CD4-positive, alpha-beta T cell (primary cell): ENCODE measurements around the gene PKN2. TPM values are rescaled to one million over a fixed set of nuclear protein-coding genes. Genes with fewer than 3 reads are reported as not detected.
"Not testable (repeated sequence)": the region's sequence is repeated elsewhere in the genome, so short reads cannot be mapped to it uniquely, and the experiment has no call there.

Experiments used
- ATAC-seq: fragments of 200-7000 bp; cut with Tn5 transposase; one replicate; pipeline ENCODE4 v1.10.0; 2022; ENCODE audit warnings: mild to moderate bottlenecking; ENCODE audit not compliant: poor library complexity
- CTCF ChIA-PET: fragments of 350-600 bp; sonication (Branson Sonifier 250); formaldehyde crosslinking; loops from one replicate; lab custom pipeline; 2021; ENCODE audit warnings: antibody characterized with exemption, inconsistent platforms; lab: Charles Lee
- POLR2A ChIA-PET: fragments of 350-600 bp; sonication (Branson Sonifier 250); formaldehyde crosslinking; loops from one replicate; lab custom pipeline; 2021; ENCODE audit warnings: antibody characterized with exemption, inconsistent platforms; lab: Charles Lee
- DNase-seq, 14 experiments: peaks; one replicate each; pipeline ENCODE4 v3.0.0-alpha.2; 2013 to 2020; ENCODE audit warnings: mixed read lengths in 2 of 14
- H3K27ac ChIP-seq, 2 donors: one replicate each; pipeline versions ENCODE4 v1.5.1 to v1.7.0; 2013; ENCODE audit warnings: low read length in 2 of 2, low read depth in 1 of 2, mild to moderate bottlenecking in 1 of 2
- H3K27me3 ChIP-seq, 2 experiments: 1 replicate in 1 of 2; 2 replicates in 1 of 2; pipeline versions ENCODE4 v1.6.1 to v1.7.0; 2013; ENCODE audit warnings: low read length in 2 of 2, control low read depth in 1 of 2, mild to moderate bottlenecking in 1 of 2, moderate library complexity in 1 of 2; ENCODE audit not compliant: insufficient read depth in 2 of 2, control insufficient read depth in 1 of 2
- H3K36me3 ChIP-seq: one replicate; pipeline ENCODE4 v1.6.1; 2013; ENCODE audit warnings: low read length, control low read depth; ENCODE audit not compliant: insufficient read depth
- H3K4me1 ChIP-seq: one replicate; pipeline ENCODE4 v1.6.1; 2013; ENCODE audit warnings: low read length, control low read depth; ENCODE audit not compliant: insufficient read depth
- H3K4me3 ChIP-seq: one replicate; pipeline ENCODE4 v1.5.1; 2013; ENCODE audit warnings: mild to moderate bottlenecking, low read length, moderate library complexity
- H3K9me3 ChIP-seq, 2 experiments: 1 replicate in 1 of 2; 2 replicates in 1 of 2; pipeline versions ENCODE4 v1.6.1 to v1.7.0; 2013; ENCODE audit warnings: low read length in 2 of 2, mild to moderate bottlenecking in 2 of 2, control low read depth in 1 of 2, moderate library complexity in 1 of 2; ENCODE audit not compliant: control insufficient read depth in 1 of 2, insufficient read depth in 1 of 2
- H3K27ac Mint-ChIP-seq: one replicate; pipeline ENCODE4 v1.8.0; 2020; ENCODE audit warnings: mixed read lengths
- H3K27me3 Mint-ChIP-seq: one replicate; pipeline ENCODE4 v1.8.0; 2021; ENCODE audit warnings: mixed read lengths
- H3K36me3 Mint-ChIP-seq: one replicate; pipeline ENCODE4 v1.8.0; 2021; ENCODE audit warnings: low read depth, mixed read lengths
- H3K4me1 Mint-ChIP-seq: one replicate; pipeline ENCODE4 v1.8.0; 2021; ENCODE audit warnings: low read depth, mixed read lengths
- H3K4me3 Mint-ChIP-seq: one replicate; pipeline ENCODE4 v1.8.0; 2020; ENCODE audit warnings: mild to moderate bottlenecking, mixed read lengths
- H3K9me3 Mint-ChIP-seq: one replicate; pipeline ENCODE4 v1.8.0; 2020; ENCODE audit warnings: mixed read lengths
- intact Hi-C, 2 experiments: fragments of 100-400 bp; cut with DNase I in 1 of 2; cut with micrococcal nuclease in 1 of 2; formaldehyde crosslinking; loops; one replicate each; pipeline versions ENCODE4 v1.15.1 to v1.9.0; 2023 to 2025; cut with DNase I, micrococcal nuclease
- total RNA-seq, 174 experiments: library from RNA in 2 of 174; stranded (reverse) in 2 of 174; gene quantifications; one replicate each; pipeline ENCODE4 v1.2.3 and lab custom pipeline; 2021 to 2026
- TF ChIP-seq, protein P1 (sequence below): fragments of 200-600 bp; IDR thresholded peaks from one replicate; pipeline ENCODE4 v1.8.0; 2022; ENCODE audit warnings: antibody characterized with exemption, mild to moderate bottlenecking

Gene PKN2
- total RNA-seq, 2 experiments from 2014 or later = 38.8 to 41.4 TPM

DNA sequence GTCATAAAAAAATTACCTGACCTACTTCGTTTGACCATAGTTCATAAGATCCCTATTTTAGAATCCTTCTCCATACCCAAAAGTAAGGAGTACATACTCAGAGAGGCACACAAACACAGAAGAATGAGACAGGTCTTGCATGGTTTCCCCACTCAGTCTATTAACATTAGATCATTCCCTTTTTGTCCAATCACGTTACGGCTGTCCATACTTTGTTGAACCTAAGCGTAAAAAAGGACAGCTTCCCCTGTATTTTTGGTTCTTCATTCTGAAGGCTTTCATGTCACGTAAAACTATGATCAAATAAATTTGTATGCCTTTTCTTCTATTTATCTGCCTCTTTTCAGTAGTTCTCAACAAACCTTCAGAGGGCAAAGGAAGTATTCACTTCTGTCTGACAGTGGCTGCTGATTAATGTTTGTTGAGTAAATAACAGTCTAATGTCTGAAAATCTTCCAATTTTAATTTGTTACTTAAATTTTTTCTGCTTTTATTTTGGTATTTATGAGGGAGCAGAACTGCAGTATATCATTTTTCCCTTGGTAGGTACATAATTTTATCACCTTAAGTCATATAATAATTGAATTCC lies 16.4 kb downstream of the PKN2 start:
- POLR2A ChIA-PET = no interaction called here
- Mint-ChIP-seq H3K27ac (no peak overlapping the region), H3K9me3 (no peaks in the 10 kb centered on the region), H3K27me3 (no peaks in the 10 kb centered on the region), H3K36me3 (peaks cover 37% of the 10 kb centered on the region), H3K4me3 (no peak overlapping the region), H3K4me1 (peaks cover 60% of the 10 kb centered on the region)
- Histone ChIP-seq H3K27me3 (no peaks in the 10 kb centered on the region), H3K36me3 (no peaks in the 10 kb centered on the region), H3K4me3 (no peak overlapping the region), H3K4me1 (no peaks in the 10 kb centered on the region), H3K27ac (no peak overlapping the region), H3K9me3 (no peaks in the 10 kb centered on the region)
- ATAC-seq = no peak
- CTCF ChIA-PET = interaction anchor here (1.9 kb wide), 1 partner anchor 15 kb away, joined by 5 read pairs; no protein-coding TSS in a partner anchor
- TF ChIP-seq, protein P1, sequence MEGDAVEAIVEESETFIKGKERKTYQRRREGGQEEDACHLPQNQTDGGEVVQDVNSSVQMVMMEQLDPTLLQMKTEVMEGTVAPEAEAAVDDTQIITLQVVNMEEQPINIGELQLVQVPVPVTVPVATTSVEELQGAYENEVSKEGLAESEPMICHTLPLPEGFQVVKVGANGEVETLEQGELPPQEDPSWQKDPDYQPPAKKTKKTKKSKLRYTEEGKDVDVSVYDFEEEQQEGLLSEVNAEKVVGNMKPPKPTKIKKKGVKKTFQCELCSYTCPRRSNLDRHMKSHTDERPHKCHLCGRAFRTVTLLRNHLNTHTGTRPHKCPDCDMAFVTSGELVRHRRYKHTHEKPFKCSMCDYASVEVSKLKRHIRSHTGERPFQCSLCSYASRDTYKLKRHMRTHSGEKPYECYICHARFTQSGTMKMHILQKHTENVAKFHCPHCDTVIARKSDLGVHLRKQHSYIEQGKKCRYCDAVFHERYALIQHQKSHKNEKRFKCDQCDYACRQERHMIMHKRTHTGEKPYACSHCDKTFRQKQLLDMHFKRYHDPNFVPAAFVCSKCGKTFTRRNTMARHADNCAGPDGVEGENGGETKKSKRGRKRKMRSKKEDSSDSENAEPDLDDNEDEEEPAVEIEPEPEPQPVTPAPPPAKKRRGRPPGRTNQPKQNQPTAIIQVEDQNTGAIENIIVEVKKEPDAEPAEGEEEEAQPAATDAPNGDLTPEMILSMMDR = no peak
- no peak for DNase-seq
- intact Hi-C loops = no loop called here

DNA sequence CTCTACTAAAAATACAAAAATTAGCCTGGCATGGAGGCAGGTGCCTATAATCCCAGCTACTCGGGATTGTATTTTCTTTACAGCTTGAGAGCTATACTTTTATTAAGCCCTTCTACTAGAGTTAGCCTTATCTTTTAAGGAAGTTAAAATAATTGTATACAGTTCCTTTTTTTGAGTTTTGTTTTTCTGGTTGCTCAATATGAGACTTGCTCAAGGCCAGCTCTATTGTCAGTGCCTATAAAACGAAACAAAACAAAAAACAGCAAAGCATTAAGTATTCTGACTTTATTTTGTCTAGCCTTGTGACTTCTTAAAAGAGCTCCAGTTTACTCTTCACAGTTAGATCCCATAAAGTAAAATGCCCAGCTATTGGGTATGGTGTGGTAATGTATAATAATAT lies 17.2 kb downstream of the PKN2 start:
- no peaks in the 10 kb centered on the region for H3K4me1 ChIP-seq
- no peak overlapping the region for H3K27ac ChIP-seq
- H3K4me3 ChIP-seq = no peak overlapping the region
- intact Hi-C loops = no loop called here
- ATAC-seq = no peak
- no peaks in the 10 kb centered on the region for H3K36me3 ChIP-seq
- Mint-ChIP-seq H3K27me3 (no peaks in the 10 kb centered on the region), H3K9me3 (no peaks in the 10 kb centered on the region), H3K4me3 (no peak overlapping the region), H3K4me1 (peaks cover 58% of the 10 kb centered on the region), H3K36me3 (peaks cover 32% of the 10 kb centered on the region), H3K27ac (no peak overlapping the region)
- no peaks in the 10 kb centered on the region for H3K27me3 ChIP-seq
- ChIA-PET CTCF (interaction anchor here (1.9 kb wide), 1 partner anchor 16 kb away, joined by 5 read pairs; no protein-coding TSS in a partner anchor), POLR2A (no interaction called here)
- H3K9me3 ChIP-seq = no peaks in the 10 kb centered on the region
- DNase-seq = peak in 3 of 14 experiments; percentile 13 to 28 (median 17)
- TF ChIP-seq, protein P1 = no peak

DNA sequence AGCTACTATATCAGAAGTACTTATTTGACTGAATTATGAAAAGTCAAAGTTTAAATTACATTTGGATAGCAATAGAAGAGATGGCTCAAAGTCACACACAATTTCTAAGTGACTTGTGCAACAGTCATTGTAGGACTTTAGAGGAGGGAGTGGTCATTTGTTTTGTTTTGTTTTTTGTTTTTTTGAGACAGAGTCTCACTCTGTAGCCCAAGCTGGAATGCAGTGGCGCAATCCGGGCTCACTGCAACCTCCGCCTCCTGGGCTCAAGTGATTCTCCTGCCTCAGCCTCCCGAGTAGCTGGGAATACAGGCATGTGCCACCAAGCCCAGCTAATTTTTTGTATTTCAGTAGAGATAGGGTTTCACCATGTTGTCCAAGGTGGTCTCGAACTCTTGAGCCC lies 17.7 kb downstream of the PKN2 start:
- H3K4me3 ChIP-seq, ATAC-seq, H3K4me3 Mint-ChIP-seq, H3K27me3 ChIP-seq, H3K27ac ChIP-seq, H3K4me1 ChIP-seq, H3K27me3 Mint-ChIP-seq, H3K9me3 ChIP-seq, intact Hi-C loops, H3K9me3 Mint-ChIP-seq, H3K36me3 ChIP-seq, H3K27ac Mint-ChIP-seq: not testable (repeated sequence)
- DNase-seq = peak in 1 of 14 experiments; percentile 17
- ChIA-PET CTCF (interaction anchor here (1.9 kb wide), 1 partner anchor 17 kb away, joined by 5 read pairs; no protein-coding TSS in a partner anchor), POLR2A (interaction anchor here (1.4 kb wide), 1 partner anchor 17 kb away, joined by 4 read pairs; no protein-coding TSS in a partner anchor)
- Mint-ChIP-seq H3K4me1 (peaks cover 59% of the 10 kb centered on the region), H3K36me3 (peaks cover 35% of the 10 kb centered on the region)

DNA sequence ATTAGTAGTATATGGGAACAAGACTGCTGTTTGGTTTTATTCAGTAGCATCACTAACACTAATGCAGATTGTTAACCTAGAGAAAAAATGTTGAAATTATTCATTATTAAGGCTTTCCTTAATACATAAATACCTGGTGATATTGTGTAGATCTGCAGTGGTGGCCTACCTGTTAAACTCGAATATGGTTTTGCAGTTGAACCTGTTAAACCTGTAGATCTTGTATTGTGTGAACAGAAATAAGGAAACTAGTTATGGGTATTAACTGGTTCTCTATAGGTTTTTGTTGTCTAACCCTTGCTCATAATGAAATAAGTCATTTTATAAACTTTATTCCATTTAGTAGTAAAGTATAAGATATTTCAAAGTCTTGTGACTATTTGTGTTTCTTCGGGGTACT lies 23.9 kb downstream of the PKN2 start:
- ATAC-seq (no peak), DNase-seq (no peak)
- Mint-ChIP-seq H3K4me3 (no peak overlapping the region), H3K27ac (no peak overlapping the region), H3K4me1 (peaks cover 30% of the 10 kb centered on the region), H3K9me3 (peaks cover 2% of the 10 kb centered on the region), H3K27me3 (no peaks in the 10 kb centered on the region), H3K36me3 (peaks cover 38% of the 10 kb centered on the region)
- H3K27ac ChIP-seq = no peak overlapping the region
- ChIA-PET POLR2A (no interaction called here), CTCF (no interaction called here)
- peaks cover 7% of the 10 kb centered on the region for H3K36me3 ChIP-seq
- no peaks in the 10 kb centered on the region for H3K9me3 ChIP-seq
- TF ChIP-seq, protein P1 = no peak
- H3K27me3 ChIP-seq = no peaks in the 10 kb centered on the region
- H3K4me3 ChIP-seq = no peak overlapping the region
- intact Hi-C loops = no loop called here
- no peaks in the 10 kb centered on the region for H3K4me1 ChIP-seq

DNA sequence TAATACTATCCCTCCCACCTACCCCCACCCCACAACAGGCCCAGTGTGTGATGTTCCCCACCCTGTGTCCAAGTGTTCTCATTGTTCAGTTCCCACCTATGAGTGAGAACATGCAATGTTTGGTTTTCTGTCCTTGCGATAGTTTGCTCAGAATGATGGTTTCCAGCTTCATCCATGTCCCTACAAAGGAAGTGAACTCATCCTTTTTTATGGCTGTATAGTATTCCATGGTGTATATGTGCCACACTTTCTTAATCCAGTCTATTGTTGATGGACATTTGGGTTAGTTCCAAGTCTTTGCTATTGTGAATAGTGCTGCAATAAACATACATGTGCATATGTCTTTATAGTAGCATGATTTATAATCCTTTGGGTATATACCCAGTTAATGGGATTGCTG lies 28.8 kb downstream of the PKN2 start:
- POLR2A ChIA-PET, H3K4me3 ChIP-seq, DNase-seq, H3K9me3 Mint-ChIP-seq, H3K4me3 Mint-ChIP-seq, H3K27me3 Mint-ChIP-seq, H3K27me3 ChIP-seq, H3K27ac ChIP-seq, intact Hi-C loops, H3K36me3 ChIP-seq, H3K27ac Mint-ChIP-seq, CTCF ChIA-PET, H3K9me3 ChIP-seq, H3K4me1 ChIP-seq, ATAC-seq: not testable (repeated sequence)
- H3K36me3 Mint-ChIP-seq = peaks cover 68% of the 10 kb centered on the region
- peaks cover 47% of the 10 kb centered on the region for H3K4me1 Mint-ChIP-seq
